Parathyroid adenoma (tissue), 2 donors: Measurements from ENCODE around the gene PTPN3.

ENCODE experiments used
- H2AFZ ChIP-seq: fragments of 300-600 bp; sonication (generic); one replicate; pipeline ENCODE4 v1.7.0; 2017; ENCODE audit warnings: antibody characterized with exemption, mild to moderate bottlenecking
- H3K27ac ChIP-seq: fragments of 300-600 bp; sonication (generic); one replicate; pipeline ENCODE4 v1.7.0; 2017
- H3K27me3 ChIP-seq: fragments of 300-600 bp; sonication (generic); one replicate; pipeline ENCODE4 v1.7.0; 2017; ENCODE audit warnings: low read length; ENCODE audit not compliant: control insufficient read depth, insufficient read depth
- H3K36me3 ChIP-seq: fragments of 300-600 bp; sonication (generic); one replicate; pipeline ENCODE4 v1.7.0; 2017; ENCODE audit warnings: low read length; ENCODE audit not compliant: control insufficient read depth, insufficient read depth
- H3K4me1 ChIP-seq: fragments of 300-600 bp; sonication (generic); one replicate; pipeline ENCODE4 v1.7.0; 2017; ENCODE audit warnings: control low read depth
- H3K4me2 ChIP-seq: fragments of 300-600 bp; sonication (generic); one replicate; pipeline ENCODE4 v1.7.0; 2017; ENCODE audit warnings: low read length
- H3K4me3 ChIP-seq: fragments of 300-600 bp; sonication (generic); one replicate; pipeline ENCODE4 v1.7.0; 2017; ENCODE audit warnings: low read depth, low read length
- H3K79me2 ChIP-seq: fragments of 300-600 bp; sonication (generic); one replicate; pipeline ENCODE4 v1.7.0; 2017; ENCODE audit warnings: control low read depth
- H3K9ac ChIP-seq: fragments of 300-600 bp; sonication (generic); one replicate; pipeline ENCODE4 v1.7.0; 2017; ENCODE audit warnings: mild to moderate bottlenecking
- H3K9me3 ChIP-seq: fragments of 300-600 bp; sonication (generic); one replicate; pipeline ENCODE4 v1.7.0; 2017; ENCODE audit warnings: low read length; ENCODE audit not compliant: control insufficient read depth
- TF ChIP-seq, protein P1 (sequence below): fragments of 300-600 bp; sonication (generic); IDR thresholded peaks from one replicate; pipeline ENCODE4 v1.7.0; 2017; ENCODE audit warnings: antibody characterized with exemption, mild to moderate bottlenecking
- donor health status: primary hyperparathyroidism.

Gene PTPN3

GRCh38 chr9:109499631-109500410 is 1.7 kb upstream of the PTPN3 start:
- peak overlapping the region; percentile 75 for H2AFZ ChIP-seq
- H3K9me3 ChIP-seq: no peaks in the 10 kb centered on the region
- H3K36me3 ChIP-seq: no peaks in the 10 kb centered on the region
- H3K27ac ChIP-seq: no peak overlapping the region
- no peaks in the 10 kb centered on the region for H3K4me1 ChIP-seq
- no peak overlapping the region for H3K4me3 ChIP-seq
- TF ChIP-seq, protein P1, sequence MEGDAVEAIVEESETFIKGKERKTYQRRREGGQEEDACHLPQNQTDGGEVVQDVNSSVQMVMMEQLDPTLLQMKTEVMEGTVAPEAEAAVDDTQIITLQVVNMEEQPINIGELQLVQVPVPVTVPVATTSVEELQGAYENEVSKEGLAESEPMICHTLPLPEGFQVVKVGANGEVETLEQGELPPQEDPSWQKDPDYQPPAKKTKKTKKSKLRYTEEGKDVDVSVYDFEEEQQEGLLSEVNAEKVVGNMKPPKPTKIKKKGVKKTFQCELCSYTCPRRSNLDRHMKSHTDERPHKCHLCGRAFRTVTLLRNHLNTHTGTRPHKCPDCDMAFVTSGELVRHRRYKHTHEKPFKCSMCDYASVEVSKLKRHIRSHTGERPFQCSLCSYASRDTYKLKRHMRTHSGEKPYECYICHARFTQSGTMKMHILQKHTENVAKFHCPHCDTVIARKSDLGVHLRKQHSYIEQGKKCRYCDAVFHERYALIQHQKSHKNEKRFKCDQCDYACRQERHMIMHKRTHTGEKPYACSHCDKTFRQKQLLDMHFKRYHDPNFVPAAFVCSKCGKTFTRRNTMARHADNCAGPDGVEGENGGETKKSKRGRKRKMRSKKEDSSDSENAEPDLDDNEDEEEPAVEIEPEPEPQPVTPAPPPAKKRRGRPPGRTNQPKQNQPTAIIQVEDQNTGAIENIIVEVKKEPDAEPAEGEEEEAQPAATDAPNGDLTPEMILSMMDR: no peak
- H3K79me2 ChIP-seq: no peaks in the 10 kb centered on the region
- no peaks in the 10 kb centered on the region for H3K27me3 ChIP-seq
- peak overlapping the region; percentile 43 for H3K4me2 ChIP-seq
- H3K9ac ChIP-seq: no peak overlapping the region

DNA sequence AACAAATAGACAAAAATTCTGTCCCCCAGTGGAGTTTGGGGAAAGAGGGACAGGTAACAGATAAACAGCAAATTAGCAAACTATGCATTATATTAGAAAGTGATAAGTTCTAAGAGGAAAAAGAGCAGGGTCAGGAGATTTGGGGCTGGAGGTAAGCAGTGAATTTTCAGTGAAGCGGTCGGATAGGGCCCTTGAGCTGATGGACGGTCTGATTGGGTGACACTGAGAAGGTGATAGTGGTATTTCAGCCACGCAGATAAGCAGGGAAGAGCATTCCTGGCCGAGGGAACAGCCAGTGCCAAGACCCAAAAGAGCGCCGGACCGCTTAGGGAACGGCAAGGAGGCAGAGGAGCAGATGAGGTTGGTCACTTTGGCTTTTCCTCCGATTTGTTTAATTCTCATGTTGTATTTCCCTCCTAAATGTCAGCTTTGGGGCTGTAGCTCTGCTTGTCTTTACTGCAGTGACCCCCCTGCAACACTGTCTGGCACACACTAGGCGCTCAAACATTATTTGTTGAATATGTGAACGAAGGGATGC is 1.1 kb upstream of the PTPN3 start:
- Histone ChIP-seq H3K9me3 (no peaks in the 10 kb centered on the region), H3K27ac (no peak overlapping the region), H2AFZ (peak overlapping the region; percentile 75), H3K36me3 (no peaks in the 10 kb centered on the region), H3K4me2 (peak overlapping the region; percentile 43), H3K27me3 (no peaks in the 10 kb centered on the region), H3K79me2 (no peaks in the 10 kb centered on the region), H3K9ac (no peak overlapping the region), H3K4me1 (no peaks in the 10 kb centered on the region), H3K4me3 (no peak overlapping the region)
- TF ChIP-seq, protein P1: no peak

DNA sequence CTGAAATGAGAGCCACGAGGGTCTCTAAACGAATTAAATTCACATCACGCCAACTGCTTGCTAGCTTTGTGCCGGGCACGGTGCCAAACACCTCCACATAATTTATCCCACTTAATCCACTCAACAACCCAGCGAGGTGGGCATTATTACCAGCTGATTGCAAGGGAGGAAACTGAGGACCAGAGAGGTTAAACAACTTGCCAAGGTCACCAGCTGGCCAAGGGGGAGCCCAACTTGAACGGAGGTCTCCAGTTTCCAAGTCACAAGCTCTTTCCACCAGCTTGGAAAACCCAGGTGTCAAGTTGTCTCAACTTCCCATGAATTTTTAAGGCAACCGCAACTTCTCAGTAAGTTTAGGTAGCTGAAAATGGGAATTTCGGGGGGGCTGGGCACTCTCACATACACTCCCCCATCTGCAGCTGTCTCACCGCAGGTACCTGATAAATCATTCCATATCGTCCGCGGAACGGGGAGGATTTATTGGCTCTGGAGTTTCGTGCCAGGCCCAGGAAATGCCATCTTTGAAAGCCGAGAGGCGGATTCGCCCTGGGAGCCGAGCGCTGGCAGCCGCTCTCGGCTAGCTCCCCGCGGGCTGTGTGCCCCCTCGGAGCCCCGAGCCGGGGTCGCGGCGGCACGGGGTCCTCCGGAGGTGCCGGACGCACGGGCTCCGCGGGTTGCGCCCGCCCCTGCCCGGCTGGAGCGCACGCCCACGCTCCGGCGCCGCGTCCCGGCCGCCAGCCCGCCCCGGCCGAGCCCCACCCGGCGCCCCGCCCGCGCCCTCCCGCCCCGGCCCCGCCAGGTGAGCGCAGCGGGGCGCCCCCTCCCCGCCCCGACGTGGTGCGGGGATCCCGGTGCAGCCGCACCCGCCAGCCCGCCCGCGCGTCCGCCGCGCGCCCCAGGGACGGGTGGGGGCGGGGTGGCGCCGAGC is 617 bp downstream of the PTPN3 start:
- H3K27ac ChIP-seq: no peak overlapping the region
- no peak overlapping the region for H3K9ac ChIP-seq
- no peaks in the 10 kb centered on the region for H3K79me2 ChIP-seq
- no peaks in the 10 kb centered on the region for H3K9me3 ChIP-seq
- peak overlapping the region; percentile 63 for H3K4me2 ChIP-seq
- TF ChIP-seq, protein P1: no peak
- no peaks in the 10 kb centered on the region for H3K27me3 ChIP-seq
- H2AFZ ChIP-seq: peak overlapping the region; percentile 70
- peak overlapping the region; percentile 34 for H3K4me3 ChIP-seq
- H3K36me3 ChIP-seq: no peaks in the 10 kb centered on the region
- no peaks in the 10 kb centered on the region for H3K4me1 ChIP-seq

- H2AFZ ChIP-seq: no peak overlapping the region
- no peak overlapping the region for H3K4me2 ChIP-seq
- no peak overlapping the region for H3K9ac ChIP-seq
- TF ChIP-seq, protein P1: no peak
- H3K9me3 ChIP-seq: no peaks in the 10 kb centered on the region
- H3K4me3 ChIP-seq: no peak overlapping the region
- no peaks in the 10 kb centered on the region for H3K79me2 ChIP-seq
- H3K27ac ChIP-seq: no peak overlapping the region
- H3K27me3 ChIP-seq: no peaks in the 10 kb centered on the region
- no peaks in the 10 kb centered on the region for H3K4me1 ChIP-seq
- H3K36me3 ChIP-seq: no peaks in the 10 kb centered on the region
Observed at GRCh38 chr9:109496841-109497225, 1.3 kb downstream of the PTPN3 start.
